HL-60 (cell line): ENCODE data around the gene CASKIN2.

ENCODE experiments used
- GABPA ChIP-seq: IDR thresholded peaks from 2 replicates; pipeline ENCODE4 v1.6.1; 2012; ENCODE audit warnings: low read depth
- POLR2AphosphoS5 ChIP-seq: IDR thresholded peaks from 2 replicates; pipeline ENCODE4 v1.6.1; 2012; ENCODE audit warnings: low read depth
- SPI1 ChIP-seq: IDR thresholded peaks from 2 replicates; pipeline ENCODE4 v1.6.1; 2012; ENCODE audit warnings: low read depth, mild to moderate bottlenecking, borderline replicate concordance
- TF ChIP-seq, protein P1 (sequence below): IDR thresholded peaks from one replicate; pipeline ENCODE4 v1.5.1; 2011; ENCODE audit warnings: low read length, control low read depth, inconsistent platforms; ENCODE audit not compliant: insufficient read depth
- TF ChIP-seq, protein P2 (sequence below): IDR thresholded peaks from 2 replicates; pipeline ENCODE4 v1.6.1; 2012; ENCODE audit warnings: low read depth; ENCODE audit not compliant: insufficient replicate concordance

DNA sequence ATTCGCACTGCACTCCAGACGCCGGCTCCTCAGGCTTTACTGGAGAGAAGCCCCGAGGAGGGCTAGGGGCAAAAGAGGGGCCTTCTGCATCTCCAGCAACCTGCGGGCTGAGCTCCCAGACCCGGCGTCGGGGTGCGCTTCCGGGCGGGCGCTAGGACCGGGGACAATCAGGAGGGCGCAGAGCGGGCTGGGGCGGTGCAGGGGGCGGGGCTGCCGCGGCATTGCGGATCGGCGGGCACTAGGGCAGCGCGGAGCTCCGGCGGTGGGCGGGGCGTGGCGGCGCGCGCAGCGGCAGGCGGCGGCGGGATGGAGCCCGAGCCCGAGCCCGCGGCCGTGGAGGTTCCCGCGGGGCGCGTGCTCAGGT, 900 bp upstream of the CASKIN2 start, which contains the start of gene TSEN54:
- TF ChIP-seq POLR2AphosphoS5 (no peak), GABPA (no peak), SPI1 (no peak)
- TF ChIP-seq, protein P1, sequence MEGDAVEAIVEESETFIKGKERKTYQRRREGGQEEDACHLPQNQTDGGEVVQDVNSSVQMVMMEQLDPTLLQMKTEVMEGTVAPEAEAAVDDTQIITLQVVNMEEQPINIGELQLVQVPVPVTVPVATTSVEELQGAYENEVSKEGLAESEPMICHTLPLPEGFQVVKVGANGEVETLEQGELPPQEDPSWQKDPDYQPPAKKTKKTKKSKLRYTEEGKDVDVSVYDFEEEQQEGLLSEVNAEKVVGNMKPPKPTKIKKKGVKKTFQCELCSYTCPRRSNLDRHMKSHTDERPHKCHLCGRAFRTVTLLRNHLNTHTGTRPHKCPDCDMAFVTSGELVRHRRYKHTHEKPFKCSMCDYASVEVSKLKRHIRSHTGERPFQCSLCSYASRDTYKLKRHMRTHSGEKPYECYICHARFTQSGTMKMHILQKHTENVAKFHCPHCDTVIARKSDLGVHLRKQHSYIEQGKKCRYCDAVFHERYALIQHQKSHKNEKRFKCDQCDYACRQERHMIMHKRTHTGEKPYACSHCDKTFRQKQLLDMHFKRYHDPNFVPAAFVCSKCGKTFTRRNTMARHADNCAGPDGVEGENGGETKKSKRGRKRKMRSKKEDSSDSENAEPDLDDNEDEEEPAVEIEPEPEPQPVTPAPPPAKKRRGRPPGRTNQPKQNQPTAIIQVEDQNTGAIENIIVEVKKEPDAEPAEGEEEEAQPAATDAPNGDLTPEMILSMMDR: no peak
- TF ChIP-seq, protein P2, sequence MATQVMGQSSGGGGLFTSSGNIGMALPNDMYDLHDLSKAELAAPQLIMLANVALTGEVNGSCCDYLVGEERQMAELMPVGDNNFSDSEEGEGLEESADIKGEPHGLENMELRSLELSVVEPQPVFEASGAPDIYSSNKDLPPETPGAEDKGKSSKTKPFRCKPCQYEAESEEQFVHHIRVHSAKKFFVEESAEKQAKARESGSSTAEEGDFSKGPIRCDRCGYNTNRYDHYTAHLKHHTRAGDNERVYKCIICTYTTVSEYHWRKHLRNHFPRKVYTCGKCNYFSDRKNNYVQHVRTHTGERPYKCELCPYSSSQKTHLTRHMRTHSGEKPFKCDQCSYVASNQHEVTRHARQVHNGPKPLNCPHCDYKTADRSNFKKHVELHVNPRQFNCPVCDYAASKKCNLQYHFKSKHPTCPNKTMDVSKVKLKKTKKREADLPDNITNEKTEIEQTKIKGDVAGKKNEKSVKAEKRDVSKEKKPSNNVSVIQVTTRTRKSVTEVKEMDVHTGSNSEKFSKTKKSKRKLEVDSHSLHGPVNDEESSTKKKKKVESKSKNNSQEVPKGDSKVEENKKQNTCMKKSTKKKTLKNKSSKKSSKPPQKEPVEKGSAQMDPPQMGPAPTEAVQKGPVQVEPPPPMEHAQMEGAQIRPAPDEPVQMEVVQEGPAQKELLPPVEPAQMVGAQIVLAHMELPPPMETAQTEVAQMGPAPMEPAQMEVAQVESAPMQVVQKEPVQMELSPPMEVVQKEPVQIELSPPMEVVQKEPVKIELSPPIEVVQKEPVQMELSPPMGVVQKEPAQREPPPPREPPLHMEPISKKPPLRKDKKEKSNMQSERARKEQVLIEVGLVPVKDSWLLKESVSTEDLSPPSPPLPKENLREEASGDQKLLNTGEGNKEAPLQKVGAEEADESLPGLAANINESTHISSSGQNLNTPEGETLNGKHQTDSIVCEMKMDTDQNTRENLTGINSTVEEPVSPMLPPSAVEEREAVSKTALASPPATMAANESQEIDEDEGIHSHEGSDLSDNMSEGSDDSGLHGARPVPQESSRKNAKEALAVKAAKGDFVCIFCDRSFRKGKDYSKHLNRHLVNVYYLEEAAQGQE: no peak
